Measurements from ENCODE around the gene CEL.
A peak's percentile ranks its signal among the peaks of the same experiment; 100 is the strongest.

Gene CEL

DNA sequence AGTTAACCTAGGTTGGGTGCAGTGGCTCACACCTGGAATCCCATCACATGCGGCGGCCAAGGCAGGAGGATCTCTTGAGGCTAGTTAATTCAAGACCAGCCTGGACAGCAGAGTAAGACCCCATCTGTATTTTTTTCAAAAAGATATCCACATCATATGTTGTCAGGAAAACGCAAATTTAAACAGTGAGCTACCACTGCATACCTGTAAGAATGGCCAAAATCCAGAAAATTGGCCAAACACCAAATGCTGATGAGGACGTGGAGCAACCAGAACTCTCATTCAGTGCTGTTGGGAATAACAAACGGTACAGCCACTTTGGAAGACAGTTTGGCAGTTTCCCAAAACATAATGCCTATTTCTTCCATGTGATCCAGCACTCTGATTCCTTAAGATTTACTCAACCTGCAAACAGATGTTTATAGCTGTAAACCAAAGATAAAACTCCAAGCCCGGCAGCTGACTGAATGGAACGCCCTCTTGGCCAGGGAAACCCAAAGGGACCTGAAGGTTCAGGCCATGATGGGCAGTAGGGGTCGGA, 12.4 kb downstream of the CEL start:
- TF ChIP-seq BACH2 (CRISPR knock-in tag; IDR thresholded peaks at IDR 0.05; ENCODE audit: borderline replicate concordance) (no peak), TOX (CRISPR knock-in tag; IDR thresholded peaks at IDR 0.05; ENCODE audit: borderline replicate concordance) (no peak), ZNF8 (CRISPR knock-in tag; IDR thresholded peaks at IDR 0.05) (no peak), ISL1 (CRISPR knock-in tag; IDR thresholded peaks at IDR 0.05) (no peak), ESRRG (CRISPR knock-in tag; IDR thresholded peaks at IDR 0.05) (no peak), PPARA (CRISPR knock-in tag; IDR thresholded peaks at IDR 0.05; ENCODE audit: borderline replicate concordance) (no peak), ZNF565 (CRISPR knock-in tag; conservative IDR thresholded peaks at IDR 0.05; ENCODE audit: low read depth) (no peak), OSR1 (CRISPR knock-in tag; IDR thresholded peaks at IDR 0.05) (no peak), SNAI2 (CRISPR knock-in tag; IDR thresholded peaks at IDR 0.05) (no peak), RARB (CRISPR knock-in tag; IDR thresholded peaks at IDR 0.05) (no peak), ZFP3 (CRISPR knock-in tag; IDR thresholded peaks at IDR 0.05) (no peak), CSDC2 (CRISPR knock-in tag; IDR thresholded peaks at IDR 0.05) (no peak), ARNTL (CRISPR knock-in tag; IDR thresholded peaks at IDR 0.05; ENCODE audit: borderline replicate concordance, low read depth) (no peak), ZFP30 (CRISPR knock-in tag; IDR thresholded peaks at IDR 0.05) (no peak), PATZ1 (CRISPR knock-in tag; IDR thresholded peaks at IDR 0.05; ENCODE audit: borderline replicate concordance) (no peak)
- TF ChIP-seq, protein P1, sequence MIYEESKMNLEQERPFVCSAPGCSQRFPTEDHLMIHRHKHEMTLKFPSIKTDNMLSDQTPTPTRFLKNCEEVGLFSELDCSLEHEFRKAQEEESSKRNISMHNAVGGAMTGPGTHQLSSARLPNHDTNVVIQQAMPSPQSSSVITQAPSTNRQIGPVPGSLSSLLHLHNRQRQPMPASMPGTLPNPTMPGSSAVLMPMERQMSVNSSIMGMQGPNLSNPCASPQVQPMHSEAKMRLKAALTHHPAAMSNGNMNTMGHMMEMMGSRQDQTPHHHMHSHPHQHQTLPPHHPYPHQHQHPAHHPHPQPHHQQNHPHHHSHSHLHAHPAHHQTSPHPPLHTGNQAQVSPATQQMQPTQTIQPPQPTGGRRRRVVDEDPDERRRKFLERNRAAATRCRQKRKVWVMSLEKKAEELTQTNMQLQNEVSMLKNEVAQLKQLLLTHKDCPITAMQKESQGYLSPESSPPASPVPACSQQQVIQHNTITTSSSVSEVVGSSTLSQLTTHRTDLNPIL (CRISPR knock-in tag; IDR thresholded peaks at IDR 0.05; ENCODE audit: low read depth): no peak
- TF ChIP-seq, protein P2, sequence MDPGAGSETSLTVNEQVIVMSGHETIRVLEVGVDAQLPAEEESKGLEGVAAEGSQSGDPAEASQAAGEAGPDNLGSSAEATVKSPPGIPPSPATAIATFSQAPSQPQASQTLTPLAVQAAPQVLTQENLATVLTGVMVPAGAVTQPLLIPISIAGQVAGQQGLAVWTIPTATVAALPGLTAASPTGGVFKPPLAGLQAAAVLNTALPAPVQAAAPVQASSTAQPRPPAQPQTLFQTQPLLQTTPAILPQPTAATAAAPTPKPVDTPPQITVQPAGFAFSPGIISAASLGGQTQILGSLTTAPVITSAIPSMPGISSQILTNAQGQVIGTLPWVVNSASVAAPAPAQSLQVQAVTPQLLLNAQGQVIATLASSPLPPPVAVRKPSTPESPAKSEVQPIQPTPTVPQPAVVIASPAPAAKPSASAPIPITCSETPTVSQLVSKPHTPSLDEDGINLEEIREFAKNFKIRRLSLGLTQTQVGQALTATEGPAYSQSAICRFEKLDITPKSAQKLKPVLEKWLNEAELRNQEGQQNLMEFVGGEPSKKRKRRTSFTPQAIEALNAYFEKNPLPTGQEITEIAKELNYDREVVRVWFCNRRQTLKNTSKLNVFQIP (CRISPR knock-in tag; IDR thresholded peaks at IDR 0.05; ENCODE audit: borderline replicate concordance, low read depth): no peak
- TF ChIP-seq, protein P3, sequence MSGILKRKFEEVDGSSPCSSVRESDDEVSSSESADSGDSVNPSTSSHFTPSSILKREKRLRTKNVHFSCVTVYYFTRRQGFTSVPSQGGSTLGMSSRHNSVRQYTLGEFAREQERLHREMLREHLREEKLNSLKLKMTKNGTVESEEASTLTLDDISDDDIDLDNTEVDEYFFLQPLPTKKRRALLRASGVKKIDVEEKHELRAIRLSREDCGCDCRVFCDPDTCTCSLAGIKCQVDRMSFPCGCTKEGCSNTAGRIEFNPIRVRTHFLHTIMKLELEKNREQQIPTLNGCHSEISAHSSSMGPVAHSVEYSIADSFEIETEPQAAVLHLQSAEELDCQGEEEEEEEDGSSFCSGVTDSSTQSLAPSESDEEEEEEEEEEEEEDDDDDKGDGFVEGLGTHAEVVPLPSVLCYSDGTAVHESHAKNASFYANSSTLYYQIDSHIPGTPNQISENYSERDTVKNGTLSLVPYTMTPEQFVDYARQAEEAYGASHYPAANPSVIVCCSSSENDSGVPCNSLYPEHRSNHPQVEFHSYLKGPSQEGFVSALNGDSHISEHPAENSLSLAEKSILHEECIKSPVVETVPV (CRISPR knock-in tag; IDR thresholded peaks at IDR 0.05): no peak
- TF ChIP-seq, protein P4, sequence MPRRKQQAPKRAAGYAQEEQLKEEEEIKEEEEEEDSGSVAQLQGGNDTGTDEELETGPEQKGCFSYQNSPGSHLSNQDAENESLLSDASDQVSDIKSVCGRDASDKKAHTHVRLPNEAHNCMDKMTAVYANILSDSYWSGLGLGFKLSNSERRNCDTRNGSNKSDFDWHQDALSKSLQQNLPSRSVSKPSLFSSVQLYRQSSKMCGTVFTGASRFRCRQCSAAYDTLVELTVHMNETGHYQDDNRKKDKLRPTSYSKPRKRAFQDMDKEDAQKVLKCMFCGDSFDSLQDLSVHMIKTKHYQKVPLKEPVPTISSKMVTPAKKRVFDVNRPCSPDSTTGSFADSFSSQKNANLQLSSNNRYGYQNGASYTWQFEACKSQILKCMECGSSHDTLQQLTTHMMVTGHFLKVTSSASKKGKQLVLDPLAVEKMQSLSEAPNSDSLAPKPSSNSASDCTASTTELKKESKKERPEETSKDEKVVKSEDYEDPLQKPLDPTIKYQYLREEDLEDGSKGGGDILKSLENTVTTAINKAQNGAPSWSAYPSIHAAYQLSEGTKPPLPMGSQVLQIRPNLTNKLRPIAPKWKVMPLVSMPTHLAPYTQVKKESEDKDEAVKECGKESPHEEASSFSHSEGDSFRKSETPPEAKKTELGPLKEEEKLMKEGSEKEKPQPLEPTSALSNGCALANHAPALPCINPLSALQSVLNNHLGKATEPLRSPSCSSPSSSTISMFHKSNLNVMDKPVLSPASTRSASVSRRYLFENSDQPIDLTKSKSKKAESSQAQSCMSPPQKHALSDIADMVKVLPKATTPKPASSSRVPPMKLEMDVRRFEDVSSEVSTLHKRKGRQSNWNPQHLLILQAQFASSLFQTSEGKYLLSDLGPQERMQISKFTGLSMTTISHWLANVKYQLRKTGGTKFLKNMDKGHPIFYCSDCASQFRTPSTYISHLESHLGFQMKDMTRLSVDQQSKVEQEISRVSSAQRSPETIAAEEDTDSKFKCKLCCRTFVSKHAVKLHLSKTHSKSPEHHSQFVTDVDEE (CRISPR knock-in tag; IDR thresholded peaks at IDR 0.05): no peak
- ATAC-seq: no peak; the same call in 2 of the 3 replicates

GRCh38 chr9:133075925-133076630, 14.3 kb downstream of the CEL start:
- ATAC-seq: peak; percentile 86
- TF ChIP-seq ISL1 (CRISPR knock-in tag; IDR thresholded peaks at IDR 0.05) (no peak), PPARA (CRISPR knock-in tag; IDR thresholded peaks at IDR 0.05; ENCODE audit: borderline replicate concordance) (no peak), RARB (CRISPR knock-in tag; IDR thresholded peaks at IDR 0.05) (no peak), ZNF565 (CRISPR knock-in tag; conservative IDR thresholded peaks at IDR 0.05; ENCODE audit: low read depth) (no peak), ZFP3 (CRISPR knock-in tag; IDR thresholded peaks at IDR 0.05) (no peak), GLIS3 (CRISPR knock-in tag; IDR thresholded peaks at IDR 0.05) (no peak), TOX (CRISPR knock-in tag; IDR thresholded peaks at IDR 0.05; ENCODE audit: borderline replicate concordance) (no peak), TCF4 (CRISPR knock-in tag; IDR thresholded peaks at IDR 0.05; ENCODE audit: borderline replicate concordance) (no peak), PATZ1 (CRISPR knock-in tag; IDR thresholded peaks at IDR 0.05; ENCODE audit: borderline replicate concordance) (no peak), OSR1 (CRISPR knock-in tag; IDR thresholded peaks at IDR 0.05) (no peak), ZFP30 (CRISPR knock-in tag; IDR thresholded peaks at IDR 0.05) (no peak), CSDC2 (CRISPR knock-in tag; IDR thresholded peaks at IDR 0.05) (no peak), ZNF8 (CRISPR knock-in tag; IDR thresholded peaks at IDR 0.05) (no peak), ARNTL (CRISPR knock-in tag; IDR thresholded peaks at IDR 0.05; ENCODE audit: borderline replicate concordance, low read depth) (no peak), ESRRG (CRISPR knock-in tag; IDR thresholded peaks at IDR 0.05) (no peak), ZNF70 (CRISPR knock-in tag; IDR thresholded peaks at IDR 0.05) (no peak), ZC3H10 (CRISPR knock-in tag; IDR thresholded peaks at IDR 0.05) (no peak)
- TF ChIP-seq, protein P2 (CRISPR knock-in tag; IDR thresholded peaks at IDR 0.05; ENCODE audit: borderline replicate concordance, low read depth): no peak
- TF ChIP-seq, protein P1 (CRISPR knock-in tag; IDR thresholded peaks at IDR 0.05; ENCODE audit: low read depth): no peak

All from SK-N-SH treated with all-trans-retinoic acid at 6 μM for 48 hours (cell line).